Stomach (tissue), 4 donors: ENCODE measurements around the gene FGD3.

Experiments
- POLR2A ChIP-seq, 4 donors: fragments of 450-650 bp; IDR thresholded peaks; one replicate each; pipeline ENCODE4 v1.6.1; 2016; ENCODE audit warnings: antibody characterized with exemption in 4 of 4, control low read depth in 2 of 4, mild to moderate bottlenecking in 1 of 4, moderate library complexity in 1 of 4
- POLR2AphosphoS5 ChIP-seq, 3 donors: sonication (generic); formaldehyde crosslinking; IDR thresholded peaks; one replicate each; pipeline ENCODE4 v1.6.1; 2016; ENCODE audit warnings: antibody characterized with exemption in 3 of 3
- TF ChIP-seq, protein P1 (sequence below), 7 experiments: fragments of 450-650 bp in 4 of 7; fragments of 200-600 bp in 3 of 7; sonication (generic) in 3 of 7; IDR thresholded peaks; one replicate each; pipeline ENCODE4 v1.5.1; 2016 to 2019; ENCODE audit warnings: antibody characterized with exemption in 7 of 7, control low read depth in 2 of 7, mild to moderate bottlenecking in 1 of 7

DNA sequence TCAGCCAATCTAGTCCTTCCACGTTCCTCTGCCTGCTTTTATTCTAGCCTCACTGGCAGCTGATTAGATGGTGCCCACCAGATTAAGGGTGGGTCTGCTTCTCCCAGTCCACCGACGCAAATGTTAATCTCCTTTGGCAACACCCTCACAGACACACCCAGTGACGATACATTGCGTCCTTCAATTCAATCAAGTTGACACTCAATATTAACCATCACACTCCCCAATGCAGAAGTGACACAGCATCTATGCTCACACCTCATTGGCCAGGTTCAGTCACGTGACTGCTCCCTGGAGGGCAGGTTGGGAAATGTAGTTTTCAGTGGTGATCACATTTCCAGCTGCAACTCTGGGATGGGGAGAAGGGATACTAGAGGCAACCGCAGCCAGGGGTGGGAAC lies 124.1 kb downstream of the FGD3 start:
- TF ChIP-seq POLR2AphosphoS5 (IDR thresholded peaks at IDR 0.05) (no peak), POLR2A (IDR thresholded peaks at IDR 0.05) (no peak)
- TF ChIP-seq, protein P1, sequence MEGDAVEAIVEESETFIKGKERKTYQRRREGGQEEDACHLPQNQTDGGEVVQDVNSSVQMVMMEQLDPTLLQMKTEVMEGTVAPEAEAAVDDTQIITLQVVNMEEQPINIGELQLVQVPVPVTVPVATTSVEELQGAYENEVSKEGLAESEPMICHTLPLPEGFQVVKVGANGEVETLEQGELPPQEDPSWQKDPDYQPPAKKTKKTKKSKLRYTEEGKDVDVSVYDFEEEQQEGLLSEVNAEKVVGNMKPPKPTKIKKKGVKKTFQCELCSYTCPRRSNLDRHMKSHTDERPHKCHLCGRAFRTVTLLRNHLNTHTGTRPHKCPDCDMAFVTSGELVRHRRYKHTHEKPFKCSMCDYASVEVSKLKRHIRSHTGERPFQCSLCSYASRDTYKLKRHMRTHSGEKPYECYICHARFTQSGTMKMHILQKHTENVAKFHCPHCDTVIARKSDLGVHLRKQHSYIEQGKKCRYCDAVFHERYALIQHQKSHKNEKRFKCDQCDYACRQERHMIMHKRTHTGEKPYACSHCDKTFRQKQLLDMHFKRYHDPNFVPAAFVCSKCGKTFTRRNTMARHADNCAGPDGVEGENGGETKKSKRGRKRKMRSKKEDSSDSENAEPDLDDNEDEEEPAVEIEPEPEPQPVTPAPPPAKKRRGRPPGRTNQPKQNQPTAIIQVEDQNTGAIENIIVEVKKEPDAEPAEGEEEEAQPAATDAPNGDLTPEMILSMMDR (IDR thresholded peaks at IDR 0.05) = no peak
